Mucosa of gallbladder (tissue), 1 donor: Measurements from ENCODE around the gene CD22. TPM values are rescaled to one million over a fixed set of nuclear protein-coding genes. Genes with fewer than 3 reads are reported as not detected.
"Not testable (repeated sequence)": the region's sequence is repeated elsewhere in the genome, so short reads cannot be mapped to it uniquely, and the experiment has no call there.

ENCODE experiments used
- DNase-seq: peaks from one replicate; pipeline ENCODE4 v3.0.0-alpha.2; 2020; ENCODE audit warnings: low spot score
- total RNA-seq: library from RNA; stranded (reverse); gene quantifications from one replicate; pipeline ENCODE4 v1.2.1, GENCODE V29; 2021
- donor health status: DM: no; HTN: no; CAD: no.

Gene CD22
- 4.2 TPM for total RNA-seq

DNA sequence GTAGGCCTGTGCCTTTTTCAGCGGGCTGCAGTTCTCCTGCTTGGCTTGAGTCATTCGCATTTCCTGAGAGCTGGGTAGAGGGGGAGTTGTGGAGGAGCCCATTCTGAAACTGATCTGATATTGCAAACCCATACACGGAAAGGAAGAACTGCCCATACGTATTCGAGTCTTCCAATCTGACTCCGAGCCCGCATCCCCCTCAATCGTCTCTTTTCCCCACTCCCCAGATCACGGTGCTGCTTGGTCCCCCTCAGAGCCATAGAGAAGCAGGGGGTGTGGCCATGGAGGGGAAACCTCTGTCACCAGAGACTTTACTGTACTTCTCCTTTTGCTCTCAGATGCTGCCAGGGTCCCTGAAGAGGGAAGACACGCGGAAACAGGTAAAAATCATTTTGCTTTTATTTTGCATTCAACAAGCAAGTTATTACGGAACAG lies at the start of gene CD22:
Gene CD22, plus strand, starts transcription at position 337 of the 435 bp plus-strand sequence. CDS start 2,854 bp downstream, outside the sequence.
- DNase-seq, result no peak

GRCh38 chr19:35279374-35279773 lies 49.6 kb upstream of the CD22 start:
- no peak for DNase-seq

DNA sequence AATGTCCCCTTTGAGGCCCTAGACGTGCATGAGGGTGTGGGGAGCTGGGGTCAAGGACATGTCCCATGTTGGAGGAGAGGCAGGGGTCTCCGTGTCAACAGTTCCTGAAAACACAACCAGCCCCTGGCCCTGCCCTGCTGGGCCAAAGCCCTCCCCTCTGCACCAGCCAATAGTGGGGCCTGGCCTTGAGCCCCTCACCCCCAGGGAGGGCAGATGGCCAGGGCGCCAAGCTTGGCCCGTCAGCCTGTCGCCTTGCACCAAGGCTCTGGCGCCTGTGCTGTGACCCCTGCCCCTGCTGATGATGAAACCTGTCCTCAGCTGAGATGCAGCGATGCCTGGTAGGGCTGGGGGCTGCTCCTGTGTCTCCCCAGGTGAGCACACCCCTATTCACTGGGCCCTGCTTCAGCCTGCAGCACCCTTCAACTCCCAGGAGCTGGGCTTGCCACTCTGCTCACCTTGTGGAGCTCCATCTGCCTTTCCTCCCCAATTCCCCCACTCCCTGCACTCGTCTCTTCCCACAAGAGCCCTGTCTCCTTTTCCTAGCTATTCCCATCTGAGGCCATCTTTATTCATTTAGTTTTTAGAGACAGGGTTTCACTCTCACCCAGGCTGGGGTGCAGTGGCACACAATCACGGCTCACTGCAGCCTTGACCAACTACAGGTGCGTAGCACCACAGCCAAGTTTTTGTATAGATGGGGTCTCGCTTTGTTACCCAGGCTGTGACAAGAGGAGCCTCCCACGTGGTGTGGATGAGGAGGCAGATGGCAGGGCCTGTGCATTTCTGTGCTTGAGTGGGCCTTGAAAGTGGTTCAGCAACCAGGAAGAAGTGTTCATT lies 48.8 kb upstream of the CD22 start:
- no peak for DNase-seq

- DNase-seq, result no peak
Observed at GRCh38 chr19:35281303-35281702, 47.7 kb upstream of the CD22 start.

DNA sequence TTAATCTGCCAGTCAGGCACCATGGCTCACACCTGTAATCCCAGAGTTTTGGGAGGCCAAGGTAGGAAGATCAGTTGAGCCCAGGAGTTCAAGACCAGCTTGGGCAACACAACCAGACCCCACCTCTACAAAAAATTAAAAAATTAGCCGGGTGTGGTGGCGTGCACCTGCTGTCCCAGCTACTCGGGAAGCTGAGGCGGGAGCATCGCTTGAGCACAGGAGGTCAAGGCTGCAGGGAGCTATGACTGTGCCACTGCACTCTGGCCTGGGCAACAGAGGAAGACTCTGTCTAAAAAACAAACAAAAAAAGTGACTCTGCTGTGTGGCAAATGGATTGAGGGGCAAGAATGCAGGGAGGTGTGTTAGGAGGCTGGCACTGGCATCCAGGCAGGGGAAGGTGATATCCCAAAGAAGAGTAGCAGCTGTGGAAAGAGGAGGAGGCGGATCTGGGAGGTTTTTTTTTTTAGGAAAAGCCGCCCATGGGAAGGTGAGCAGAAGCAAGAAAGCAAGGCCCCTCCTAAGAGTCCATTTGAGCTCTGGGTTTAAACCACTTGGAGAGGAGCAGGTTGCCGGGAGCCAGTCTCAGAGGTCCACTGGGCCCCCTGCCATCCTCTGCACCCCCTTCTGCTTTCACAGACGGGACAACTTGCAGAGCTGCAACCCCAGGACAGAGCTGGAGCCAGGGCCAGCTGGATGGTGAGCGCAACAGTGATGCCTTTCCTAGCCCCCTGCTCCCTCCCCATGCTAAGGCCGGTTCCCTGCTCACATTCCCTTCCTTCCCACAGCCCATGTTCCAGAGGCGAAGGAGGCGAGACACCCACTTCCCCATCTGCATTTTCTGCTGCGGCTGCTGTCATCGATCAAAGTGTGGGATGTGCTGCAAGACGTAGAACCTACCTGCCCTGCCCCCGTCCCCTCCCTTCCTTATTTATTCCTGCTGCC lies 44.6 kb upstream of the CD22 start:
- DNase-seq, result no peak

DNA sequence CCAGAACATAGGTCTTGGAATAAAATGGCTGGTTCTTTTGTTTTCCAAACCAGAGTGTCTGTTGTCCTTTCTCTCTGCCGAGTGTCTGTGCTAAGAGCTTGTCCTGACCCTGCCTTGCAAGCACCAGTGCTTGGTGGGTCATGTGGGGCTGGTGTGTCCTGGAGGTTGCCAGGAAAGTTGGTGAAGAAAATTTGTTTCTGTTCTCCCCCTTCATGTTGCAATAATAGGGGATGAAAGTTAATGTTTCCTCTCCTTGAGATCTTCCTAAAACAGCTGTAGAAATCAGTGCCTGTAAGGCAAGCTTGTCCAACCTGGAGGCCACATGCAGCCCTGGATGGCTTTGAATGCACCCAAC lies 43.9 kb upstream of the CD22 start:
- DNase-seq, result no peak

DNA sequence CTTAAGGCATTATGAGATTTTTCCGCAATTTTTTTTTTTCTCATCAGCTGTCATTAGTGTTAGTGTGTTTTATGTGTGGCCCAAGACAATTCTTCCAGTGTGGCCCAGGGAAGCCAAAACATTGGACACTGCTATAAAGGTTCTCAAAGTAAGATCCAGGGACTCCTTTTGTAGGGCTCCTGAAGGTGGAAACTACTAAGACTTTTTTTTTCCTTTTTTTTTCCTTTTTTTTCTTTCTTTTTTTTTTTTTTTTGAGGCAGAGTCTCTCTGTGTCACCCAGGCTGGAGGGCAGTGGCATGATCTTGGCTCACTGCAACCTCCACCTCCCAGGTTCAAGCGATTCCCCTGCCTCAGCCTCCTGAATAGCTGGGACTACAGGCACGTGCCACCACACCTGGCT lies 43.5 kb upstream of the CD22 start:
- not testable (repeated sequence) for DNase-seq

DNA sequence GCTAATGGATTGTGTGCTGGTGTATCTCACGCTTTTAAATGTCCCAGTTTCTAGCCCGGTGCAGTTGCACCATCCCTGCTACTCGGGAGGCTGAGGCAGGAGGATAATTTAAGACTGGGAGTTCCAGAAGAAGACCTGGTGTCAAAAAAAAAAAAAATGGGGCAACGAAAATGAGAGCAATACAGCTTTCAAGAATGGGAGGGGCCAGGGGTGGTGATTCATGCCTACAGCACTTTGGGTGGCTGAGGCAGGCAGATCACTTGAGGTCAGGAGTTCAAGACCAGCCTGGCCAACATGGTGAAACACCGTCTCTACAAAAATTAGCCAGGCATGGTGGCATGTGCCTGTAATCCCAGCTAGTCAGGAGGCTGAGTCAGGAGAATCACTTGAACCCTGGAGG lies 42.9 kb upstream of the CD22 start:
- DNase-seq, result not testable (repeated sequence)

DNA sequence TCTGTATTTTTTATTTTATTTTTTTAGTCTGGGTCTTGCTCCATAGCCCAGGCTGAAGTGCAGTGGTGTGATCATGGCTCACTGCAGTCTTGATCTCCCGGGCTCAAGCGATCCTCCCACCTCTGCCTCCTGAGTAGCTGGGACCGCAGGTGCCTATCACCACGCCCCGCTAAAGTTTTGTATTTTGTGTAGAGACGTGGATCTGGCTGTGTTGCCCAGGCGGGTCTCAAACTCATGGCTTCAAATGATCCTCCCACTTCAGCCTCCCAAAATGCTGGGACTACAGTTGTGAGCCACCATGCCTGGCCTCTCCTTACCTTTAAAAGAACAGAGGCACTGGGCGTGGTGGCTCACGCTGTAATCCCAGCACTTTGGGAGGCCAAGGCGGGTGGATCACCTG lies 41.3 kb upstream of the CD22 start:
- DNase-seq, result no peak

DNA sequence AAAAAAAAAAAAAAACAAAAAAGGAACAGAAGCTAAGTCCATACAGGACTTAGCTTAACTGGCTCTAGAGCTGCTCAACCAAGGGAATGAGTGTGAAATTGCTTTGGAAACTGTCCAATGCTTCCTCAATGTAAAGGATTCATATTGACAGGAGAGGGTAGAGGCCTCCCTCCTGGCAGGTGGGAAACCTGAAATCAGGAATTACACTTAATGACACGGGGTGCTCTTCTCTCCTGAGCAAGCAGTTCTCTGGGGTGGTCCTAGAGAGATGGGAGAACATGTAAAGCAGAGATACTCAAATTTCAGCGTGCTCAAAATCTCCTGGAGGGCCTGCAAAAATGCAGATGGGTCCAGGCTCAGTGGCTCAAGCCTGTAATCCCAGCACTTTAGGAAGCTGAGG lies 40.7 kb upstream of the CD22 start:
- no peak for DNase-seq

GRCh38 chr19:35288906-35289305 lies 40.1 kb upstream of the CD22 start:
- no peak for DNase-seq

- no peak for DNase-seq
Observed at GRCh38 chr19:35290381-35291127, 38.4 kb upstream of the CD22 start.

DNA sequence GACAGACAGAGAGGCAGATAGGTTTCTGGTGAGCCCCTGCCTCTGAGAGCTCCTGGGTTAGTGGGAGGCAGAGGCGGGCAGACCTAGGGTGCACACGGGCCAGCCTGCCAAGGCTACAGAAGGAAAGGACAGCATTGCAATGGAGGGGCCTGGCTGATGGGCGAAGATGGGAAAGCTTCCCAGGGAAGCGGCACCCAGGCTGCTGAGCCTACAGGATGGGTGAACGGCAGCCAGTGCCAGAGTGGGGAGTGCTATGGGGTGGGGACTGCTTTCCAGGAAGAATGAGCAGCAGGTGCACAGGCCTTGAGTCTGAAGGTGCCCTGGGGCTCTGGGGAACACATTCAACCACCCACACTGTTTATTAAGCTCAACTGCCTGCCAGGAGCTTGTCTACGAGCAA lies 37.7 kb upstream of the CD22 start:
- DNase-seq, result no peak

- no peak for DNase-seq
Observed at GRCh38 chr19:35291916-35292315, 37.1 kb upstream of the CD22 start, which contains the start of gene MAG. MAG (plus strand) TSS chr19:35292161; CDS start chr19:35295409, 3,248 bp downstream.

DNA sequence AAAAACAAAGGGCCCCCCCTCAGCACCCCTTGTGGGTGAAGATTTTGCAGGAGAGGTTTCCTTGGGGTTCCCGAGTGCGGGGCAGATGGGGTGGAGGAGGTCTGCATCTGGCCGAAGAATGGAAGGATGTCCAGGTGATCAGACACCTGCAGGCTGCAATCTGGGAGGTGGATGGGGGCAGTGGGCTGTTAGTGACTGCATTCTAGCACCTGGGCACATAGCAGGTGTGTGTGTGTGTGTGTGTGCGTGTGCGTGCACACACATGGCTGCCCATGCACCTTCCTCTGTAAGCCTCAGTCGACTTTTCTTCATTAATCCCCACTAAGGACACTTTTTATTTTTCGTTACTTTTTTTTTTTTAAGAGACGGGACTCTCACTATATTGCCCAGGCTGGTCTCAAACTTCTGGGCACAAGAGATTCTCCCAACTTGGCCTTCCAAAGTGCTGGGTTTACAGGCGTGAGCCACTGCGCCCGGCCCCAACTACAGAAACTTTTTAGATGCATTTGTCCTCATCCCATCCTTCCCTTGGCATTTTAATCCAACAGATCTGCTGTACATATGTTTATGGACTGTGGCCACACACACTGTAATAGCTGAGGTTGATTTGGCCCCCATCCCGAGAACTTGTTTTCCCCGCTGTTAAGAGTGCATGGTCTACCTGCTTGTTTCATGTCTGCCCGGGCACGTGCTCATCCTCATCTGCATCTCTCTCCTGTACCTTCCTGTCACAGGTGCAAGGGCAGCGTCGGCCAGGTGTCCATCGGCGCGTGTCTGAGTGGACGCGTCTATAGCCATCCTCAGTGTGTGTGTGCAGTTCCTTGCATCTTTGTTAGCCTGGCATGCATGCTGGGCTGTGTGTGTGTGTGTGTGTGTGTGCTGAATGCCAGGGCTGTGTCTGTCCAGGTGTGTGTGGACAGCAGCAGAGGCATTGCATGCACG lies 36.3 kb upstream of the CD22 start:
- no peak for DNase-seq

- no peak for DNase-seq
Observed at GRCh38 chr19:35293363-35293739, 35.6 kb upstream of the CD22 start.

DNA sequence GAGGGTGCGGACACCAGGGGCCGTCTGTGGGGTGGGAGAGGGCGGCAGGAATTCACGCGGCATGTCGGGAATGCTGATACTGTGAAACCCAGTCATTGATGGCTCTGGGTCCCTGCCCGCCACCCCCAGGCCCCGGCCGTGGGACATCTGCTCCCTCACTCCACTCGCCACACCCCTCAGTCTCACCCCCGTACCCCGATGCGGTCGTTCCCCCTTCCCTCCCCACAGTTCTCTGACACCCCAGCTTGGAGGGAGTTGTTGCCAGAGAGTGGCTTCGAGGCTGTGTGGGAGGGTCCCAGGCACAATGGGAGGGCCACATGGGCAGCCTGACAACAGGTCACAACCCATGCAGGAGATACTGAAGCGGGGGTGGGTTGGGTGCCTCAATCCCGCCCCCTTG lies 35.2 kb upstream of the CD22 start:
- DNase-seq, result no peak

- no peak for DNase-seq
Observed at GRCh38 chr19:35294328-35294727, 34.7 kb upstream of the CD22 start.

DNA sequence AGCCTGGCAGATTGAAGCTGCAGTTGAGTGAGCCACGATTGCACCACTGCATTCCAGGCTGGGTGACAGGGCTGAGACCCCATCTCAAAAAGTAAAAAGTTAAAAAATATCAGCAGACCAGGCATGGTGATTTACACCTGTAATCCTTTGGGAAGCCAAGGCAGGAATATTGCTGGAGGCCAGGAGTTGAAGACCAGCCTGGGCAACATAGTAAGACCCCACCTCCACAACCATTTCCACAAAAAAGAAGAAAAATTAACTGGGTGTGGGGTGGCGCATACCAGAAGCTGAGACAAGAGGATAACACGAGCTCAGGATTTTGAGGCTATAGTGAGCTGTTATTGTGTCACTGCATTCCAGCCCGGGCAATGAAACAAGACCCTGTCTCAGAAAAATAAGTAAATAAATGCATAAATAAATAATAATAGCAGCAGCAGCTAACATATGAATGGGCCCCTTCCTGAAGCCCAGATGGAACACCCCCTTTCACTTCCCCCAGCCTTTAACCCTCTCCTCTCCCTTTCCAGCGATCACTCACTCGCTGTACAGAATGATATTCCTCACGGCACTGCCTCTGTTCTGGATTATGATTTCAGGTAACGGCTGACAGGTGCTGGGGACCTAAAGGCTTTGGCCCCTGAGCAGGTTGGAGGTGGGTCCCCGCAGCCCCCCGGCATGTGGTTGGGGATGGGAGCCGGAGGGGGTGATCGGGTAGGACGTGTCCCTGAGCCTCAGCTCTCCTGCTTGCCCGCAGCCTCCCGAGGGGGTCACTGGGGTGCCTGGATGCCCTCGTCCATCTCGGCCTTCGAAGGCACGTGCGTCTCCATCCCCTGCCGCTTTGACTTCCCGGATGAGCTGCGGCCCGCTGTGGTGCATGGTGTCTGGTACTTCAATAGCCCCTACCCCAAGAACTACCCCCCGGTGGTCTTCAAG lies 33.9 kb upstream of the CD22 start:
- no peak for DNase-seq
